ENCODE measurements around the gene AMBRA1.

DNA sequence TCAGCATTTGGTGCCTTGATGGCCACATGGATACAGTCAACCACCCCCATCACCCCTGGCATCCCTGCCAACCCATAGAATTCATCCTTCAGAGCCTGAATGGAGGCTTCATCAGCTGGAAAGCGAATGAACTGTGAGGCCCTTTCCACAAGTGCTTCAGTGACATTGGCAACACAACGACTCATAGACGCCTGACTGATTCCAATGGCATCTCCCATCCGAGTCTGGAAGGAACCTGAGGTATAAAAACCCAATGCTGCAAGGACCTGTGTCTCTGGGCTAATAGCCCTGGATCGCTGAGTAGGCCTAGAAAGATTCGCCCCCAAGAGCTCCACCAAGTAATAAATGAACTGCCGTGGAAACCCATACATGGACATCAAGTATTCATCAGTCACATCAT, 21.9 kb upstream of the AMBRA1 start:
- TF ChIP-seq CTCF (IDR thresholded peaks at IDR 0.05) (no peak), USF2 (IDR thresholded peaks at IDR 0.05) (no peak), CBX8 (IDR thresholded peaks at IDR 0.05) (no peak), BHLHE40 (IDR thresholded peaks at IDR 0.05; ENCODE audit: low read depth, low read length) (no peak), RAD21 (conservative IDR thresholded peaks at IDR 0.05 in 1 of 2, IDR thresholded peaks at IDR 0.05 in 1 of 2) (no peak), POLR2A (IDR thresholded peaks at IDR 0.05; ENCODE audit: low read length) (no peak), NFE2L2 (conservative IDR thresholded peaks at IDR 0.05; ENCODE audit: low read length) (no peak), ESRRA (IDR thresholded peaks at IDR 0.05; ENCODE audit: borderline replicate concordance, low read length) (no peak), SREBF2 (IDR thresholded peaks at IDR 0.05) (no peak), ZFP36 (IDR thresholded peaks at IDR 0.05; ENCODE audit: borderline replicate concordance, partially characterized antibody) (no peak)

All from A549 (cell line).